Astrocyte (in vitro differentiated cells and primary cell): ENCODE measurements around the gene LOXHD1.

Experiments
- CTCF ChIP-seq: IDR thresholded peaks from 2 replicates; pipeline ENCODE4 v1.5.1; 2011; ENCODE audit warnings: low read depth, mild to moderate bottlenecking, inconsistent platforms, low read length, moderate library complexity; ENCODE audit not compliant: insufficient read depth
- EZH2 ChIP-seq: IDR thresholded peaks from 2 replicates; pipeline ENCODE4 v1.6.1; 2012; ENCODE audit warnings: mild to moderate bottlenecking, low read length, inconsistent platforms; ENCODE audit not compliant: insufficient read depth

DNA sequence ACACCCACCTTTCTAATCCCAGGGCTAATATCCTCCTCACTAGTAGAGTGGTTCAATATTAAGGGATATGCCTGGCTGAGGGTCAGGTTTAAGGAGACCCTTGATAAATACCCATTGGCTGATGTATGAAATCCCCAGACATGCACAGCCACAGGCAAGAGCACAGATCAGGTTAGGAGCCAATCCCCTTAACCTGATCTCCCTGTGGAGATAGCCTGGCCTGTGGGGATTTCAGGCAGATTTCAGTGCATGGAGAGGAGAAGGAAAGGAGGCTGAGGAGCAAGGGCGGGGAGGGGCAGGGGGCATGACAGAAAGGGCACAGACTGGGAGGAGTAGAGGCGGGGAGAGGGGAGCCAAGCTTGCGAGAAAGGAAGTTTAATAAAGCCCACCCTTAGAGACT is 129.0 kb downstream of the LOXHD1 start:
- TF ChIP-seq CTCF (no peak), EZH2 (no peak)
